ENCODE results near the gene GJE1.

GRCh38 chr6:142155091-142155490 is 22.4 kb downstream of the GJE1 start:
- TF ChIP-seq, protein P1, sequence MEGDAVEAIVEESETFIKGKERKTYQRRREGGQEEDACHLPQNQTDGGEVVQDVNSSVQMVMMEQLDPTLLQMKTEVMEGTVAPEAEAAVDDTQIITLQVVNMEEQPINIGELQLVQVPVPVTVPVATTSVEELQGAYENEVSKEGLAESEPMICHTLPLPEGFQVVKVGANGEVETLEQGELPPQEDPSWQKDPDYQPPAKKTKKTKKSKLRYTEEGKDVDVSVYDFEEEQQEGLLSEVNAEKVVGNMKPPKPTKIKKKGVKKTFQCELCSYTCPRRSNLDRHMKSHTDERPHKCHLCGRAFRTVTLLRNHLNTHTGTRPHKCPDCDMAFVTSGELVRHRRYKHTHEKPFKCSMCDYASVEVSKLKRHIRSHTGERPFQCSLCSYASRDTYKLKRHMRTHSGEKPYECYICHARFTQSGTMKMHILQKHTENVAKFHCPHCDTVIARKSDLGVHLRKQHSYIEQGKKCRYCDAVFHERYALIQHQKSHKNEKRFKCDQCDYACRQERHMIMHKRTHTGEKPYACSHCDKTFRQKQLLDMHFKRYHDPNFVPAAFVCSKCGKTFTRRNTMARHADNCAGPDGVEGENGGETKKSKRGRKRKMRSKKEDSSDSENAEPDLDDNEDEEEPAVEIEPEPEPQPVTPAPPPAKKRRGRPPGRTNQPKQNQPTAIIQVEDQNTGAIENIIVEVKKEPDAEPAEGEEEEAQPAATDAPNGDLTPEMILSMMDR (conservative IDR thresholded peaks at IDR 0.05; ENCODE audit: low read length): no peak
- no peak for TF ChIP-seq EZH2phosphoT487 (IDR thresholded peaks at IDR 0.05; ENCODE audit: borderline replicate concordance)
